Adipose tissue (tissue), 3 donors: ENCODE results near the gene C17orf50. TPM values are rescaled to one million over a fixed set of nuclear protein-coding genes. Genes with fewer than 3 reads are reported as not detected.

Experiments used
- H3K27ac ChIP-seq: one replicate; pipeline ENCODE4 v1.5.1; 2013; ENCODE audit warnings: low read depth, low read length
- WGBS, 3 donors: extraction: QIAGEN DNeasy Blood & Tissue Kit; methylation state at CpG; one replicate each; pipeline ENCODE4 v1.1.7; 2013; 5-methylcytosine and 5-hydroxymethylcytosine counted together
- polyA plus RNA-seq, 3 donors: library from polyadenylated mRNA; stranded (reverse); fragments of 200-250 nt; gene quantifications; one replicate each; pipeline ENCODE4 v1.2.3, GENCODE V29; 2013
- donor health status: healthy with polysubstance abuse.
- donor health status: Bipolar disorder and iron deficiency.
- donor health status: healthy.

The C17orf50 gene
- polyA plus RNA-seq, 3 donors = 0.09 TPM; not detected in 2

DNA sequence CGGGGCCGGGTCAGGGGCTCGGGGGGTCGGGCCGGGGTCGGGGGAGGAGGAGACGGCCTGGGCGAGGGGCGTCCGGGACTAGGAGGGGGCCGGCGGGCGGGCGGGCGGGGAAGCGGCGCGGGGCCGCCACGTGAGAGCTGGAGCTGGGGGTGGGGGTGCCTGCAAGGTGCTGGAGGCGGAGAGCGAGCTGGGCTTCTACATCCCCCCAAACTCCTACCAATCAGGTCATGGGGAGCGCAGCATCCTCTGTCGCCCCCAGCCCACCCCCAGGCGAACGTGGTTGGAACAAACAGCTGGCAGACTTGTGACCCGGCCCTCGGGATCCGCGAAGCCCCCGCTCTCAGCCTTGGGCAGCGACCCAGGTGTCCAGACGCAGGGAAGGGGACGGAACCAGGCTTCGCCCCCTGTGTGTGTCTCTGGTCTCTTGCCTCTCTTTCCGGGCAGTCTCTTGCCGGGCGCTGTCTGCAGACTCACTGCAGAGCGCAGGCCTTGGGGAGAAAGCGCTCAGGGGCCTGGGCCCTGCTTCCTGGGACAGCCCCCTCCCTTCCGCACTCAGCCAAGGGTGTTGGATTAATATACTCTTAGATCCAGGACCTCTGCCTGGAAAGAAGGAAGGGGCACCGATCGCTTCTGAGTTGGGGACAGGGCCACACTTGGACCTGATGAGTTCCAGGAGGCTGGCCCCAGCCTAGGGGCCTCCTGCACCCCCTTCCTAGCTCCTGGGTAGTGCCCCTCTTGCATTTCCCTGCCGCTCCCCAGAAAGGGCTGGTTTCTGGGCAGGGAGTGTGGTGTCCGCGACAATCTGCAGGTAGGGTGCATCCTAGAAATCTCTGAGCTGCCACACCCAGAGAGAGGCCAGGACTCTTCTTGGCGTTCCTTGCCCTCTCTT is 28.5 kb upstream of the C17orf50 start:
- whole genome bisulfite sequencing, 3 donors = 22 to 27% (median 25%) methylated on average over 31 to 46 of the region's 47 CpGs
- no peak overlapping the region for H3K27ac ChIP-seq

DNA sequence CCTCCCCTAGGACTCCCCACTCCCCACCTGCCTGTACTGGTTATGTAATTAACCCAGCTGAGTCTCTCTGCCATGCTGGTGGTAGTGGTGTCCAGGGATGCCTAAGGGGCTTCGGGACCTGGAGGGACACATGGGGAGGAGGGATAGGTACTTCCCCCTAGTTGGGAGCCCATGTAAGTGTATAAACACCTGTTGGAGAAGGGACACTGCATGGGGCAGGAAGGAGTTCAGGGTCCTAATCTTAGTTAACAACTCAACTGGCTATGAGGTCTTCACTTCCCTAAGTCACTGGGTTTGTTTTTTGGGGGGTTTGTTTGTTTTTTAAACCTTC is 27.9 kb upstream of the C17orf50 start:
- H3K27ac ChIP-seq = no peak overlapping the region
- WGBS, 3 donors = 70 to 87% (median 70%) methylated on average over 1 of the region's 1 CpG

DNA sequence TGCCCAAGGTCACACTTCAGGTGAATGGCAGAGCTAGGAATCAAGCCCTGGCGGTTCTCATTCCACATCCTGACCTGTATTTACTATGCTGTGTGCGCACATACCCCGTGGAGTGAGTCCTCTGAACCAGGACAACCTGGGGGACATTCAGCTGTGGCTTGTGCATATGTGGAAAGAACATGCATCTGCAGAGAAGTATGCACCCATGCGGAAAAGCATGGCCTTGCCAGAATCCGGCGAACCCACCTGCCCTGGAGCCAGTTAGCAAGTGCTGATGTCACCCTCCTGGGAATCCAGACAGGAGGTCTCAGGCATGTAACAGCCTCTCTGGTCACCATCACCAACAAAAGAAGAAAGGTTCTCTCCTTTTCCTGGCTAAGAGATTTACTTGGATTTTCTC is 27.3 kb upstream of the C17orf50 start:
- 87 to 94% (median 89%) methylated on average over 6 of the region's 6 CpGs for WGBS, 3 donors

DNA sequence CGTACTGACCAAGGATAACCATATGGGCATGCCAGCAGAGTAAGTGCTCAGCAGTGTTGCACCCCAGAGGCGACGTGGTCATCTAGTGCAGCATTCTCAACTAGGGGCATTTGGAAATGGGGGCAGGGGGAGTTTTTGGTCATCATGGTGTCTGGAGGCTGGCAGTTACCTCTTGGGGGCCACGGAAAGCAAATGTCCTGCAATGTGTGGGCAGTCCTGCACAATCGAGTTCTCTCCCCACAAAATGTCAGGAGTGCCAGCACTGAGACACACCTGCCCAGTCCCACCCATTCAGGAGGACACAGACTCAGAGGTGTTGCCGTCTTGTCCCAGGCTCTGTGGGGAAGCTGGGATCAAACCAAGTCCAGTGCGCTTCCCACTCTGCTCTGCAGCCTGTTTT is 26.3 kb upstream of the C17orf50 start:
- WGBS, 3 donors = 87 to 89% (median 89%) methylated on average over 7 of the region's 7 CpGs
- no peak overlapping the region for H3K27ac ChIP-seq

More for the DNA sequence above, 27.3 kb upstream of the C17orf50 start:
- H3K27ac ChIP-seq = no peak overlapping the region

DNA sequence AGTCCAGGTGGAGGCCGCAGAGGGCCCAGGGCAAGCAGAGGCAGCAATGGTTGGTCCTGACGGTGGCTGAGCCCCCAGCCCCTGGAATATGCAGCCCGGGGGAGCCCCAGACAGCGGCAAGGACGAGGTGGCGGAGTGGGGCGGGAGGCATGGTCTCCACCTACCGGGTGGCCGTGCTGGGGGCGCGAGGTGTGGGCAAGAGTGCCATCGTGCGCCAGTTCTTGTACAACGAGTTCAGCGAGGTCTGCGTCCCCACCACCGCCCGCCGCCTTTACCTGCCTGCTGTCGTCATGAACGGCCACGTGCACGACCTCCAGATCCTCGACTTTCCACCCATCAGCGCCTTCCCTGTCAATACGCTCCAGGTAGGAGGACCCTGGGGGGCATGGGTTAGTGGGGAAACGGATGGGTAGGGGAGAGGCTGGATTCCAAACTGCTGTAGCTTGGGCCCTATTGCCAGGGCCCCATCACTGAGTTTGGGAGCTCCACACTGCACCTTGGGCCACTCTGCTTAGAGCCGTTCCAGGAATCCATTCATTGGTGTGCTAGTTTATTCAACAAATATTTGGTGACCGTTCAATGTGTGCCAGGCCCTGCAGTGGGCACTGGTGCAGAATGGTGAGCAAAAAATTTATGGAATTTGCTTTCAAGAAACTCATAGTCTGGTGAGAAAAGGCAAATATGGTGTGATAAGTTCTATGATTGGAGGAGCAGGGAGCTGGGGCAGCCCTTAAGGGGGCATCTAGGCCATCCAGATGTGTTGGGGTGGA is 25.5 kb upstream of the C17orf50 start:
- 84 to 89% (median 89%) methylated on average over 29 of the region's 29 CpGs for WGBS, 3 donors
- no peak overlapping the region for H3K27ac ChIP-seq

DNA sequence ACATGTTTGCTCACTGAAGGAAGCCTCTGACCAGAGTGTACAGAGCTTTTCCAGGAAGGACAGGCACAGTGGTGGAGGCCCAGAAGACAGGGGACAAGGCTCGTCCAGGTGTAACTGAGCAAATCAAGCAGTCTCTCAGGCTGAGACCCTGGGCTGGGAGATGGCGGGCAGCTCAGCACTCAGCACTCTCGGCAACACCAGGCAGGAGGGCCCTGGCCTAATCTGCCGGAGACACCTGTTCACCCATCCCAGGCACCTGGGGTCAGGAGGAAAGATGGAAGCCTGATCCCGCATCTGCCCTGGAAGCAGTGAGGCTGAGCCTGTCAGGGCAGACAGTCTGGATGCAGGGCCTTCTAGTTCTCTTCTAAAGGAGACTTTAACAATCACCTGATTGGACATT is 24.5 kb upstream of the C17orf50 start:
- WGBS, 3 donors = 90 to 95% (median 93%) methylated on average over 5 of the region's 5 CpGs

DNA sequence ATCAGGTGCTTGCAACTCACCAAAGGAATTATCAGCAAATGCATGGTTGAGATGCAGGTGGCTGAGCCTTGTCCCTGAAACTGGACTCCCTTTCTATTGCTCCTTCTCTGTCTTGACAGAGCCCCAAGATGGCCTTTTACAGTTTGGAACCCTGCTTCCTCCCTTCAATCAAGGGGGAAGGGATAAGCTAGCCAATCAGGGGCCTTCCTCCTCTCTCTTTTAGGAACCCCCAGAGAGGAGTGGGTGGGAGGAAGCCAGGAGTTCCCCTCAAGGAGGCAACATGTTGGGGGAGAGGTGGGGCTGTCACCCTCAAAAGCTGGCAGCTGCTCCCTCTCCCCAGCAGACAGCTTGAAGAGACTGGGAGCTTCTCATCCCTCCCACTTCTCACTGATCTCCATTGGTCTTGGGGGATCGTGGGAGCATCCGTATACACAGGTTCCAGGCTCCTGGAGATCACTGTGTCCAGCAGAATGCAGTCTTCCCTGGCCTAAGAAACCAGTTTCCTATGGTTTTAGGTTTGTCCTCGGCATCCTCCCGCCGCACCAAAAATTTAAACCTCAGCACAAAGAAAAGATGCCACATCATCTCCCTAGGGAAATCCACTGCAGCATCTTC is 22.1 kb upstream of the C17orf50 start:
- H3K27ac ChIP-seq = no peak overlapping the region
- WGBS, 3 donors = 76 to 87% (median 78%) methylated on average over 5 of the region's 5 CpGs

More for the DNA sequence above, 24.5 kb upstream of the C17orf50 start:
- no peak overlapping the region for H3K27ac ChIP-seq

DNA sequence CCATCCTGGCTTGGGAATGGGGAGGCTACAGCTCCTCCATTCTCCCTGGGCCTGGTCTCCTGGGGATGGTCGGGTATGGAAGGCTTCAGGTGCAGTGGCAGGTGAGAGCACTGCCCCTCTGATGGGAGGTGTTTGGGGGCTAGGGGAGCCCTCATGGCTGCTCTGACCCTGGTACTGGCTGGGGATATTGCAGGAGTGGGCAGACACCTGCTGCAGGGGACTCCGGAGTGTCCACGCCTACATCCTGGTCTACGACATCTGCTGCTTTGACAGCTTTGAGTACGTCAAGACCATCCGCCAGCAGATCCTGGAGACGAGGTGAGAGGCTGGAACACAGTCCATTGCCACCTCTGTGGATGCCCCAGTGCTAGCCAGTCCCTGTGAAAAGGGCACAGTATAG is 20.5 kb upstream of the C17orf50 start:
- 79 to 92% (median 89%) methylated on average over 7 of the region's 7 CpGs for WGBS, 3 donors
- H3K27ac ChIP-seq = no peak overlapping the region

DNA sequence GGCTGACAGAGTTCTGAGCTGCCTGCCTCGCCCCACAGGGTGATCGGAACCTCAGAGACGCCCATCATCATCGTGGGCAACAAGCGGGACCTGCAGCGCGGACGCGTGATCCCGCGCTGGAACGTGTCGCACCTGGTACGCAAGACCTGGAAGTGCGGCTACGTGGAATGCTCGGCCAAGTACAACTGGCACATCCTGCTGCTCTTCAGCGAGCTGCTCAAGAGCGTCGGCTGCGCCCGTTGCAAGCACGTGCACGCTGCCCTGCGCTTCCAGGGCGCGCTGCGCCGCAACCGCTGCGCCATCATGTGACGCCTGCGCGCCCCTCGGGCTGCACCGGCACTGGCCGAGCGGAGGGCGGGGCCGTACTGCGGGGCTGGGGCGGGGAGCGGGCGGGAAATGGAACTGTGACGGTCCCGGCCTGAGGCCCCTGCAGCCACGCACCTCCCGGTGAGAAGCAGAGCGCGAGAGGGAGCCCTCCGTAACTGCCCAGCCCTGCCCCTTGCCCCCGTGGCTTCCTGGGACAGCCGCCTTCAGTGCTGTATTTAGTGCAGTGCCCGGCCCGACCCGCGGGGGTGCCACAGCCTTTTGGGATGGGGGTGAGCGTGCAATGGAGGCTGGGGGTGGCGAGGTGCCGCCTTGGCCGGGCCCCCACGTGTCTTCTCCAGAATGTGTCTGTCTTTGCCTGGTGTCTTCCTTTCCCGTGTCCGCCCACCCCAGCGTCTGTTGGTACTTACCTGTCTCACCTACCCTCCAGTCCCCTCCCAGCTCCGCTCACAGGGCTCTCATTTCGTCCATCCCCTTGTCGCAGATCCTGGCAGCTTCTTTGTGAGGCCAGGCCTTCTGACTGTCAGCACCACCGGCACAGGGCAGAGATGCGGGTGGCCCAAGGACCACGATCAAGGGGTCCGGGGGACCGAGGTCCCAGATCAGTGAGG is 19.4 kb upstream of the C17orf50 start:
- WGBS, 3 donors = 16 to 18% (median 18%) methylated on average over 73 of the region's 73 CpGs

DNA sequence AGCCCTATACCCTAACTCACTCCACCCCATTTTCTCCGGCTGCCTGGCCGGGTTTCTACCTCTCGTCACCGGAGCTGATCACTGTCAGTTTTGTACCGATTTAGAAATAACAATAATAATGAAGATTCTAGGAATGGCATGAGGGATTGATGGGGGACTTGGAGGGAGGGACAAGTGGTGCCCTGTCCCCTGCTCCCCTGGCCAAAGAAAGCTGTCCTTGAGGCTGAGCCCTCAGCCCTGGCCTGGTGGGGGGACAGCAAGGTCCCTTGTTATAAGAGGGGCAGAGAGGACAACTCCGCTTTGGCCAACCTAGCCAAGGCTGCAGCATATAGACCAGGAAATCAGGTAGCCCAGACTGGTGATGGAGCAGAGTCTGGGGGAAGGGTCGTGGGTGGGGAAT is 18.2 kb upstream of the C17orf50 start:
- 73 to 80% (median 77%) methylated on average over 7 of the region's 7 CpGs for WGBS, 3 donors
- H3K27ac ChIP-seq = no peak overlapping the region

More for the DNA sequence above, 19.4 kb upstream of the C17orf50 start:
- H3K27ac ChIP-seq = no peak overlapping the region

DNA sequence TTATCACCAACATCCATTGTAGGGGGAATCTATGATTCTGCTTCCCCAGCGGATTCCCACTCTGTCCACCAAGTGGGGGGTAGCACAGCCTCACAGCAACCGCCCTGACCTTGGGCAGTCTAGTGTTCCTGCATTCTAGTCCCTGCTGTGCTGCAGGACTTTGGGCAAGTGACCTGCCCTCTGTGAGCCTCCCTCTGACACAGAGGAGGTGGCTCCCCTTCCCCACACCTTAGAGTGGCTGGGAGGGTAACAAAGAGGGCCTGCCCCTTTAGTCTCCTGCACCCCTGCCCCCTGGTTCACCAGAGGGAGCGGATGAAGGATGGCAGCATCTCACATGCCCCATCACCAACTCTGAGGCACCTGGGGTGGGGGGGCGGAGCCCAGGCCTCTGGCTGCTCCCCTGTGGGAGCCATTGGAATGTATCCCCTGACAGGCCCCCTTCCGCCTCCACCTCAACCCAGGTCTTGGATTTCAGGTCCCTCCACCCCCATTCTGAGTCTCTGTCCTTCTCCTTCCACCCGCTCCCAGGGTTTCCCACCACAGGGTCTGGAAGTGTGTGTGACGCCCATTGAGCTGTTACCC is 17.7 kb upstream of the C17orf50 start:
- no peak overlapping the region for H3K27ac ChIP-seq
- 67 to 70% (median 68%) methylated on average over 7 of the region's 7 CpGs for WGBS, 3 donors

DNA sequence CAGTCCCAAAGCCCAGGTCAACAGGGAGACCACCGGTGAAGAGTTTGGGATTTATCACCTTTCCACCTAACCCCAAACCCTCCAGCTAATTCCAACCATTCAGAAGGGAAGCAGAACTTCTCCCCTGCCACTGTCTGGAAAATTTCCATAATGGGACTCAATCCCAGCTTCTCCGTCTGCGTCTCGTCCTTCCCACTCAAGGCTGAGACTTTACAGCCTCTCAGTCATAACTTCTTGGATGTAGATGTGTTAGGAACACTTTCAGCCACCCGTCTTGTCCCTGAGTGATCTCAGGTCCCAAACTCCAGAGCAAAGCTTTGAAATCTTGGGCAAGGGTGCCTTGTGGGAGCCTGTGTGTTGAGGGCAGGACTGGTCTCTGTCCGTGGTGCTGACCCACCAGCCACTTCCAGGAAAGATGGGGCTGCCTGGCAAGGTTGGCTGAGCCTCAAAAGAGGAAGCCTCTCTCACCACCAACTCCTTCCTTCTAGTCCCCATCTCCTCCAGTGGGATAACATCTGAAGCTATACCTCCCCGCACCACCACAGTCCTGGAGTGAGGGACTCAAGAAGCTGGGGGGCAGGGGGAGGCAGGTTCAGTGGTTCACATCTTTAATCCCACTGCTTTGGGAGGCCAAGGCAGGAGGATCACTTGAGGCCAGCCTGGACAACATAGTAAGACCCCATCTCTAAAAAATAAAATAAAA is 16.9 kb upstream of the C17orf50 start:
- 42 to 48% (median 42%) methylated on average over 7 of the region's 7 CpGs for WGBS, 3 donors
- no peak overlapping the region for H3K27ac ChIP-seq

DNA sequence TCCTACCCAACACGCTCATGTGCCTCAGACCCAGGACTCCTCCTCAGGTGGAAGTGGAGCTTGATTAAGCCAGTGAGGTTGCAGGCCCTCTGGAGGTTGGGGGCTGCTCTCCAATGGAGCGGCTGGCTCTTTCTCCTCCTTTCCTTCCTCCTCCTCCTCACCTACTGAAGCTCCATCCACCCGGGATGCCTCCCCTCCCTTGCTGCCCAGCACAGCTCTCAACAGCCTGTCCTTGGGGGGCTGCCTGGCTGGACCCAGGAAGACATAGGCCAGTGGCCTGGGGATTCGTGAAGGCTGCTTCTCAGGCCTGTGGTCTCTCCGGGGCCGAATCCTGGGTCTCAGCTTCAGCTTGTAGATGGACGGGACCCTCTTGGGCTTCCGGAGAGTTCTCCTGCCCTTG is 15.9 kb upstream of the C17orf50 start:
- H3K27ac ChIP-seq = no peak overlapping the region
- WGBS, 3 donors = 67 to 84% (median 82%) methylated on average over 8 of the region's 8 CpGs

DNA sequence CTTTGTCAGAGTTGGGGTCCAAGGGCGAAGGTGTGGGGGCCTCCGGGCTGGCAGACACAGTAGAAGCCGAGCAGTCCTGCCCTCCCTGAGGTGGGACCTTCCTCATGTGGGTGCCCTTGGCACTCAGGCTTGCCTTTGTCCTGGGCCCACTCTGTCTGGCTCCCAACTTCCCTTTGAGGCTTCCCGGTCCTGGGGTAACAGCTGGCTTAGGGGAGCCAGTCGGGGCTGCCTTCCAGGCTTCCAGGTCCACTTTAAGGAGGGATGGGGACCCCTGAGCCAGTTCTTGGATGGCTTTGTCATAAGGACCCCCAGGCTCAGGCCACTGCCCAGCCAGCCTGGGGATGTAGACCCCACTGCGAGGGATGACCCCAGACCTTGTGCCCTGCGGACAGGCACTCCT is 15.4 kb upstream of the C17orf50 start:
- 84 to 88% (median 86%) methylated on average over 7 of the region's 7 CpGs for WGBS, 3 donors

DNA sequence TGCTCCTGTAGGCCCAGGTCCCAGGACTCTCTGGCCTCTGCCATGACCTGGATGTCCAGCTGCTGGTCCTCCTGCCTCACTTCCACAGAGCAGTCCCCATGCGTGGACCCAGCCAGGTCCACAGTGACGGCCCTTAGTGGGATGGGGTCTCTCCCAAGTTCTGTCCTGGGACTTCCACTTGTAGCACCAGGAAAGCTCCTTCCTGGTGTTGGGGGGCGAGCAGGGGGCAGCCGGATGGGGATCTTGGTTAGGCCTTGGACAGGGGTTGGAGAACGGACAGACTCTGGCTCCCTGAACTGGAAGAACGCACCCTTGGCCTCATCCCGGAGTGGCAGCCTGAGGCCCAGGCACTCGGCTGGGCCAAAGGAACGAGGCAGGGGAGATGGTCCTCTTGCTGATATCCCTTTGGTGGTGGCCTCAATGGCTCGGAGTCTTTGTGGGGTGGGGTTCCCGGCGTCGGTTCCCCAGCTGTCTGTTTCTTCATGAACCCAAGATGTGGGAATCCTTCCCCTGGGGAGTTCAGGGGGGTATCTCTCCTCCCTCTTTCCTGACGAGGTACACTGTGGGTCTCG is 14.9 kb upstream of the C17orf50 start:
- 75 to 89% (median 83%) methylated on average over 15 of the region's 15 CpGs for WGBS, 3 donors
- H3K27ac ChIP-seq = no peak overlapping the region

More for the DNA sequence above, 15.4 kb upstream of the C17orf50 start:
- H3K27ac ChIP-seq = no peak overlapping the region

DNA sequence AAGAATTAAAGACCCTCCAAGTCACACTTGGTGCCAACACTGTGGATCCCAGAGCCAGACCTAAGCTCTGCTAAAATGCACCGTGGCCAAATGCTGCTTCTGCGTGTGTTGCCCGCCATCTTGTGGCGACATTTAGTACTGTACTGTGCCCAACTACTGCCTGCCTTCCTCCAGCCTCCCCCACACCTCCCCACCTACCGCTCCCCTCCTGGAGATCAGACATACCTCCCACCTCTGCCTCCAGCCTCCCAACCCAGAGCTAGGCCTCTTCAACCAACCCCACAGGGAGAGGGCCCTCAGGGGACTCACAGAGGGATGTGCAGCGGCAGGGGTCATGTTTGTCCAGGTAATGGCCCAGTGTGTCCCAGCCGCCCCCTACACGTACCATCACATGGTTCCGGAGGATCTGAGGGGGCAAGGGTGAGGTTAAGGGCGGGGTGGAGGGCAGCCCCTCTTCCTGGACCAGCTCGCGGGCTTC is 13.1 kb upstream of the C17orf50 start:
- 21 to 31% (median 29%) methylated on average over 12 of the region's 12 CpGs for WGBS, 3 donors
- H3K27ac ChIP-seq = no peak overlapping the region

DNA sequence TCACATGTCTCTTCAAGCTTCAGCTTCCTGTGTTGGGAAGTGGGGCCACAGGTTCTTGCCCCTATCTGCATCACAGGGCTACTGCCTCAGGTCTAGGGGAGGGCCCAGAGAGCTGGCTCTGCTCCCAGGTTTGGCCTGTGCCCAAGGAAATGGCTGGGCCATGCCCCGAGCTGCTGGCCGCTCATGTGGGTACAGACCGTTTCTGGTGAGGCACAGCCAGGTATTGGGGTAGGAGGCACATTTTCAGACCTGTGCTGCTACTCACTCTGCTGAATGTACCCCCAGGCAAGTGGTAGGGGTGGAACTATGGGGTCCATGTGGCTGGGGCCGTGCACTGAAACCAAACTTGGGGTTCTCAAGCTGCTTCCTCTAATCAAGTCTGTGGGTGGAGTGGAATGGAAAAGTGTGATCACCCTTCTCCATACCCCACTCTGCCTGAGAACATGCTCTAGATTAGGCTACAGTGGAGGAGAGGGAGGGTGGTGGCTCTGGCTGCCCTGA is 12.3 kb upstream of the C17orf50 start:
- no peak overlapping the region for H3K27ac ChIP-seq
- 14 to 22% (median 20%) methylated on average over 4 of the region's 4 CpGs for WGBS, 3 donors
